Left forelimb (tissue), 1 donor: ENCODE measurements around the gene PEAK3.

Source experiments
- DNase-seq: peaks from one replicate; pipeline ENCODE4 v3.0.0-alpha.2; 2018; ENCODE audit warnings: low spot score

Gene PEAK3

GRCh38 chr19:2236314-2237050, 45.5 kb downstream of the PEAK3 start, which contains the start of the genes PLEKHJ1 and SF3A2:
PLEKHJ1 (minus strand) TSS chr19:2236329; CDS start chr19:2236248, 81 bp downstream.
SF3A2 (plus strand) TSS chr19:2236824; CDS start chr19:2243419, 6,595 bp downstream.
- peak; percentile 100 for DNase-seq

- DNase-seq = no peak
These were observed 46.0 kb downstream of the PEAK3 start for GRCh38 chr19:2236064-2236313.

- DNase-seq = no peak
These were observed 46.5 kb downstream of the PEAK3 start for GRCh38 chr19:2235381-2236063.

GRCh38 chr19:2234996-2235380, 47.0 kb downstream of the PEAK3 start:
- DNase-seq = no peak

DNA sequence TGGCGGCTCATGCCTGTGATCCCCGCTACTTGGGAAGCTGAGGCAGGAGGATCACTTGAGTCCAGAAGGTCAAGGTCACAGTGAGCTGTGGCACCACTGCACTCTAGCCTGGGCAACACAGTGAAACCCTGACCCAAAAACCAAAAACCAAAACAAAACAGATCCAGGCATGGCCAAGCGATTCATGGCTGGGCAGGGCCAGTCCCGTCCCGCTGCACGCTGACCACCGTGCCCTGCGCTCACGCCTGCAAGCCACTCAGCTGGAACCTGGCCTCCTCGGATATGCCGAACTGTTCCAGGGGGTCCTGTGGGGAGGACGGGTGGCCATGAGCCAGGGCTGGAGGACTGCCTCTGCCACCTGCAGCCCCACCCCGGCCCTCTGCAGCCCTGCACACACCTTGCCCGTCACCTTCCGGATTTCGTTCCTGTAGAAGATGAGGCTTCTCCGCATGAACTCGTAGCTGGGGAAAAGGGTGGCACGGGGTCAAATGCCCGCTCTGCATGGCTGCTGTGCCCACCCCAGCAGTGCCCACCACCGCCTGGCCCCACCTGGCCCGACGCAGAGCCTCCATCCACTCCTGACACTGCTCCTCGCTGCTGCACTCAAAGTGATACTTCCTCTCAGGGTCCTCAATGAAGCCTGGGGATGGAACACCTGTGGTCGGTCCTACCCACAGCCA, 48.2 kb downstream of the PEAK3 start:
- no peak for DNase-seq

DNA sequence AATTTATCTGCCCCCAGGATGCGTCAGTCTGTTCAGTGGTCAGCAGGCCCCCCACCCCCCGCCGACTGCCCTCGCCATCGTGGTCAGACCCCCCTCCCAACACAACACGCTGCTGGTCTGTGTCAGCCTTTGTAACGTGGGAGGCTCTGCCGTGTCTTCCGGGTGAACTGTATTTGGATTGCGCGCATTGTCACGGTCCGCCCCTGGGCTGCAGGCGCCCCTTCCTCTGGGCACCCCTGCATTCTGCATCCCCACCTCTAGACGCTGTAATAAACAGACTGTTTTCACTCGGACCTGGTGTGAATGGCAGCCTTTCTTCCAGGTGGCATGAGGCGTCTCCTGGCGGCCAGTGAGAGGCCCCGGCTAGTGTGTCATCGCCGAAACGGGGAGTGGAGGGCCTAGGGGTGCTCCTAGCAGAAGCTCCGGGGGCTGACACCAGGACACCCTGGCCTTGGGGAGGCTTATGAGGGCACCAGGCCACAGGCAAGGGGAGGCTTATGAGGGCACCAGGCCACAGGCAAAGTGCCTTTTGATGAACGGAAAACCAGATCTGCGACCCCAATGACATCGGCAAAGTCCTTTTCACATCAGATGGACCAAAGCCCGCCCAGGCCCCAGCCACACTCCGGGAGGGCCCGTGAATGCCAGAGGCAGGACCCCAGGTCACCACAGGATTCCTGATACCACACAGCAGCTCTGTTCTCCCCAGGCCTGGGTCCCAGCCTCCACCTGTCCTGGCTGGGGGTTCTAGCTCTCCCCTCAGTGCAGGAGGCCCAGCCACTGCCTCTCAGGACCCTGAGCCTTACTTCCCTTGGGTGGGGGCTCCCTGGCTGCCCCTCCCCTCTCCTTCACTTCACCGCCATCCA, 49.5 kb downstream of the PEAK3 start:
- DNase-seq = no peak

DNA sequence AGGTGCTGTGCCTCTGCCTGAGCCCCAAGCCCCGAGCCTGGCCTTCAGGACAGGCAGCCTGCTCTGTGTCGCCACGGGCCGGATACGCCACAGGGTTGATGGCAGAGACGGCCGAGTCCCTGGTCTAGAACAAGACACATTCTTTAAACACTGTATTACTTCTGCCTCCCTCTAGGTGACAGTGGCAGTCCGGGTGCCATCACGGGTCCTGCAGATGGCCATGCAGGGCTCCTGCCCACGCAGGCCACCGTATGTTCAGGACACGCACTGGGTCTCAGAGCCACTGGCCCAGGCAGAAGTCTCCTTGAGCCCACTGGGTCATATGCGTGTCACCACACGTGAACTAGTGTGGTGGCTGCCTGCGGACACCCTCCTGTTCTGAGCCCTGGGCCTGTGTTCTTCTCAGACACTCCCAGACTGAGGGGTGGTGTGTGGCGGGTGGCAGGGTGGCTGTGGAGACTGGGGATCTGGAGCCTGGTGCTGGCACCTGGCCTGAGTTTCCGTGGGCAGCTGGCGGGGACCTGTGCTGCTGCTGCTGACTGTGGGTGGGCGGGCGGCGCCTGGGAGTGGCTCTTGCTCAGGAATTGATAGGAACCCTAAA, 50.3 kb downstream of the PEAK3 start:
- no peak for DNase-seq

- DNase-seq = no peak
These were observed 51.0 kb downstream of the PEAK3 start for GRCh38 chr19:2230807-2231533.

- no peak for DNase-seq
These were observed 51.9 kb downstream of the PEAK3 start for GRCh38 chr19:2230033-2230531.

DNA sequence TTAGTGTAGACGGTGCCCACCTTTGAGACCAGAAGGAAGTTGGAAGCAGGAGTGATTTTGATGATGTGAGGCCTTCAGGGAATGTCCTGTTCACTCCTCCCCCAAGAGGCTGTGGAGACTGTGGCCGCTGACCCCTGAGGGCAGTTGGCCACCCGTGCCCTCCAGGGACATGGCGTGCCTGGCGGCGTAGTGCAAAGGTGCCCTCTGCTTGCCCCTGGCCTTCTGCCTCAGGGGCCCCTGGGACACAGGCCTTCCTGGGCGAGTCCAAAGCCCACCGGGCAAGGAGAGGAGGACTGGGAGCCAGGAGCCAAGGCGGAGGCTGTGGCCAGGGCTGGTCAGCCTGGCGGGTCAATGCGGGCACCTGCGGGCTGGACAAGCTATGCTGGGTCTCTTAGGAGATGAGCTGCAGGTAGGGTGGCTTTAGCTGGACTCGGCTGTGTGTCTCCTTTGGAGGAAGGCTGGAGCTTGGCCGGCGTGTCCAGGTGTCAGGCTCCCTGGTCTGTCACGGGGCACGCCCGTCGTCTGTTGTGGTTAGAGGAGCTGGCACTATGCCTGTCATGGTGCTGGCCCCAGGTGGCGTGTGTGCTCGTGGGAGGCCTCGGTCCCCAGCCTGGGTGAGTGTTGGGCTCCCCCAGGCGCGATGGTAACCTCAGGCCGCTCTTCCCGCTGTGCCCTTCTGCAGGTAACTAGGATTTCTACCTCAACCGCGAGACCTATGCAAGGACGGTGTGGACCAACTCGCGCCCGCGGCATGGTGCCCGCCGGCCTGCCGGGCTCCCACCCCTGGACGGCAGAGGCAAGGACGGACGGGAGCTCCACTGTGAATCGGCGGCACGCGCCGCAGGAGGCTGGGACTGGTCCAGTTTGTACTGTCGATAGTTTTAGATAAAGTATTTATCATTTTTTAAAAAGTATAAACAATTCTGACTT, 52.6 kb downstream of the PEAK3 start:
- DNase-seq = no peak

- DNase-seq = no peak
These were observed 53.6 kb downstream of the PEAK3 start for GRCh38 chr19:2228157-2229030.

DNA sequence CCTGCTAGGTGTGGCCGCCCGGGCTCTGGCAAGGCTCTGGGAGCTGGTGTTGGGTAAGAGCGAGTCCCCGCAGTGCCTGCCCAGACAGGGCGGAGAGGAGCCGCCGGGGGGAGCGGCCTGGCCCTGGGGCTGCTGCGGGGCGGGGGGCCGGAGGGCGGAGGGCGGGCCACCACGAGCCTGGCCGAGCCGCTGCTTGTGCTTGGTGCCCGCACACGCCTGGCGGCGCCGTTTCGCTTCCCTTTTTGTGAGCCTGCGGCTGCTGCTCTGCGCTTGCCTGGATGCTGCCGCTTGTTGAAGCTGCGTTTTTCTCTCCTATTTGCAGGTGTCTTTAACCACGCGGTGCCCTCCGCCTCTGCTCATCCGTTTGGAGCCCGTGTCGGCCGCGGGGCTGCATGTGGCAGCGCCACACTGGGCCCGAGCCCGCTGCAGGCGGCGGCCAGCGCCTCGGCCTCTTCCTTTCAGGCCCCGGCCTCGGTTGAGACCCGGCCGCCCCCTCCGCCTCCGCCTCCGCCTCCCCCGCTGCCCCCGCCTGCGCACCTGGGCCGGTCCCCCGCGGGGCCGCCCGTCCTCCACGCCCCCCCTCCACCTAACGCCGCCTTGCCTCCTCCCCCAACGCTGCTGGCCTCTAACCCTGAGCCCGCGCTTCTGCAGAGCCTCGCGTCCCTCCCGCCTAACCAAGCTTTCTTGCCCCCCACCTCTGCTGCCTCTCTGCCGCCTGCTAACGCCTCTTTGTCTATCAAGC, 54.4 kb downstream of the PEAK3 start:
- DNase-seq = no peak

DNA sequence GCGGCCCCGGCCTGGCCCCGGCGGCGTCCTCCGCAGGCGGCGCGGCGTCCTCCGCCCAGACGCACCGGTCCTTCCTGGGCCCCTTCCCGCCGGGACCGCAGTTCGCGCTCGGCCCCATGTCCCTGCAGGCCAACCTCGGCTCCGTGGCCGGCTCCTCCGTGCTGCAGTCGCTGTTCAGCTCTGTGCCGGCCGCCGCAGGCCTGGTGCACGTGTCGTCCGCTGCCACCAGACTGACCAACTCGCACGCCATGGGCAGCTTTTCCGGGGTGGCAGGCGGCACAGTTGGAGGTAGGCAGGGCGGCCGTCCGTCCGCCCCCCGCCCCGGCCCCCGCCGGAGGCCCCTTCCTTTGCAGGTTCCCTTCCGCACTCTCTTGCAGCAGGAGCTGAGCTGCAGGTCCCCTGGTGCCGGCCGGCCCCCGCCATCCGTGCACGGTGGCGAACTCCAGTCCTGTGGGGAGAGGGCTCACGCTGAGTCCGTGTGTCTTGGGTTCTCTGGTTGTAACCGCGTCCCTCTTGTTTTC, 55.1 kb downstream of the PEAK3 start:
- DNase-seq = no peak

- DNase-seq = no peak
These were observed 55.7 kb downstream of the PEAK3 start for GRCh38 chr19:2226051-2226839.

GRCh38 chr19:2225415-2226050, 56.4 kb downstream of the PEAK3 start:
- no peak for DNase-seq

- DNase-seq = no peak
These were observed 57.1 kb downstream of the PEAK3 start for GRCh38 chr19:2224754-2225349.
